GM18861 (cell line): ENCODE results near the gene SH3BP5L.

Source experiments
- ATAC-seq: cut with Tn5 transposase; IDR thresholded peaks from one replicate; pipeline ENCODE4 v1.9.1; 2021; ENCODE audit not compliant: unreplicated experiment

Gene SH3BP5L

GRCh38 chr1:248782416-248783141 lies 43.1 kb downstream of the SH3BP5L start:
- ATAC-seq: no peak

GRCh38 chr1:248779350-248779749 lies 46.4 kb downstream of the SH3BP5L start:
- ATAC-seq: no peak

- no peak for ATAC-seq
Measured at GRCh38 chr1:248778906-248779305, 46.8 kb downstream of the SH3BP5L start.

GRCh38 chr1:248776991-248777390 lies 48.7 kb downstream of the SH3BP5L start:
- no peak for ATAC-seq

GRCh38 chr1:248775441-248775840 lies 50.3 kb downstream of the SH3BP5L start:
- no peak for ATAC-seq
